GM12878 (cell line): ENCODE results near the gene CCND2. TPM values are rescaled to one million over a fixed set of nuclear protein-coding genes. Genes with fewer than 3 reads are reported as not detected.

ENCODE experiments used
- ATAC-seq: fragments of 200-7000 bp; cut with Tn5 transposase; 3 replicates; pipeline ENCODE4 v1.9.1; 2020; ENCODE audit warnings: mild to moderate bottlenecking, moderate library complexity
- BruUV-seq: library from RNA; stranded (reverse); fragments of 400-500 nt; replicated peaks from 2 replicates; lab custom pipeline; 2021; lab: Mats Ljungman, UMichigan
- CTCF ChIA-PET: fragments of 300-600 bp; sonication (Branson Sonifier 250); formaldehyde crosslinking; extraction: SDS; loops from one replicate; lab custom pipeline; 2021; ENCODE audit warnings: inconsistent platforms; lab: Yijun Ruan, JAX
- POLR2A ChIA-PET: fragments of 350-600 bp; formaldehyde crosslinking; extraction: SDS; loops from one replicate; lab custom pipeline; 2021; ENCODE audit warnings: inconsistent platforms; lab: Charles Lee
- RAD21 ChIA-PET: fragments of 300-600 bp; sonication (Branson Sonifier 250); formaldehyde crosslinking; loops from one replicate; lab custom pipeline; 2023; ENCODE audit warnings: antibody characterized with exemption; ENCODE audit not compliant: unreplicated experiment; lab: Charles Lee
- SMC1A ChIA-PET: fragments of 300-600 bp; sonication (Branson Sonifier 250); formaldehyde crosslinking; loops from one replicate; lab custom pipeline; 2023; ENCODE audit not compliant: unreplicated experiment, uncharacterized antibody; lab: Charles Lee
- DNase-seq: peaks from one replicate; pipeline ENCODE4 v3.0.0-alpha.2; 2011; ENCODE audit warnings: low read depth, low spot score
- FAIRE-seq: peaks from 3 replicates; lab custom pipeline; 2011; peaks lifted over from hg19 to GRCh38; lab: Jason Lieb, UNC
- H2AFZ ChIP-seq: 2 replicates; pipeline ENCODE4 v1.6.0; 2011; ENCODE audit warnings: low read depth, low read length, control low read depth; ENCODE audit not compliant: control insufficient read depth
- H3K27ac ChIP-seq: 2 replicates; pipeline ENCODE4 v1.5.1; 2011; ENCODE audit warnings: control low read depth; ENCODE audit not compliant: control insufficient read depth, insufficient read depth
- H3K27me3 ChIP-seq, 2 experiments: replicated peaks in 1 of 2; 2 replicates each; pipeline versions ENCODE4 v1.6.0 to v1.6.1; 2011; ENCODE audit warnings: low read length in 1 of 2; ENCODE audit not compliant: control insufficient read depth in 2 of 2, insufficient read depth in 2 of 2
- H3K36me3 ChIP-seq, 2 experiments: 2 replicates each; pipeline ENCODE4 v1.5.1; 2011; ENCODE audit warnings: low read length in 1 of 2; ENCODE audit not compliant: control insufficient read depth in 2 of 2, insufficient read depth in 2 of 2
- H3K4me1 ChIP-seq: 2 replicates; pipeline ENCODE4 v1.6.1; 2011; ENCODE audit warnings: mild to moderate bottlenecking, low read length, moderate library complexity, mixed read lengths; ENCODE audit not compliant: control insufficient read depth, insufficient read depth
- H3K4me2 ChIP-seq: 2 replicates; pipeline ENCODE4 v1.6.0; 2011; ENCODE audit warnings: control low read depth; ENCODE audit not compliant: control insufficient read depth, insufficient read depth
- H3K4me3 ChIP-seq: fragments of 200-600 bp; sonication (generic); 2 replicates; pipeline ENCODE4 v1.5.1; 2016
- H3K79me2 ChIP-seq: 2 replicates; pipeline ENCODE4 v1.6.0; 2011; ENCODE audit warnings: low read length; ENCODE audit not compliant: control insufficient read depth, insufficient read depth
- H3K9ac ChIP-seq: 2 replicates; pipeline ENCODE4 v1.8.0; 2011; ENCODE audit warnings: low read length, control low read depth, mixed read lengths; ENCODE audit not compliant: control insufficient read depth, insufficient read depth
- H3K9me3 ChIP-seq: replicated peaks from 3 replicates; pipeline ENCODE4 v1.5.1; 2011; ENCODE audit warnings: mild to moderate bottlenecking, low read length; ENCODE audit not compliant: control insufficient read depth, insufficient read depth
- H4K20me1 ChIP-seq: 2 replicates; pipeline ENCODE4 v1.6.0; 2011; ENCODE audit not compliant: control insufficient read depth, insufficient read depth
- BCL11A ChIP-seq: IDR thresholded peaks from 2 replicates; pipeline ENCODE4 v1.6.1; 2011; ENCODE audit warnings: low read depth, low read length
- GATAD2B ChIP-seq: fragments of 450-650 bp; conservative IDR thresholded peaks from 2 replicates; pipeline ENCODE4 v1.6.1; 2017; ENCODE audit warnings: low read depth, mild to moderate bottlenecking, moderate library complexity
- MAX ChIP-seq: IDR thresholded peaks from 2 replicates; pipeline ENCODE4 v1.6.1; 2012; ENCODE audit warnings: low read depth, low read length, improper control_type of control experiment
- NFIC ChIP-seq: IDR thresholded peaks from 2 replicates; pipeline ENCODE4 v1.6.1; 2012; ENCODE audit warnings: low read depth, mild to moderate bottlenecking, inconsistent platforms, low read length, moderate library complexity
- POLR2AphosphoS2 ChIP-seq: IDR thresholded peaks from 2 replicates; pipeline ENCODE4 v1.6.1; 2011; ENCODE audit warnings: low read depth, mild to moderate bottlenecking, low read length, improper control_type of control experiment, moderate library complexity
- RUNX3 ChIP-seq: IDR thresholded peaks from 2 replicates; pipeline ENCODE4 v1.6.1; 2012; ENCODE audit warnings: low read length, inconsistent platforms
- SP1 ChIP-seq: IDR thresholded peaks from one replicate; pipeline ENCODE4 v1.6.1; 2011; ENCODE audit warnings: low read depth, low read length
- ZBTB11 ChIP-seq: fragments of 450-650 bp; formaldehyde crosslinking; IDR thresholded peaks from 2 replicates; pipeline ENCODE4 v1.5.0; 2022; ENCODE audit warnings: mild to moderate bottlenecking, missing genetic modification characterization
- ZBTB40 ChIP-seq: fragments of 450-650 bp; IDR thresholded peaks from 2 replicates; pipeline ENCODE4 v1.6.1; 2016; ENCODE audit warnings: mild to moderate bottlenecking, moderate library complexity, borderline replicate concordance
- WGBS: methylation state at CpG from one replicate; pipeline ENCODE4 v1.1.6; 2016; ENCODE audit warnings: low lambda C conversion rate; ENCODE audit not compliant: insufficient replicate concordance, insufficient coverage; ENCODE audit errors: missing lambda C conversion rate; 5-methylcytosine and 5-hydroxymethylcytosine counted together
- in situ Hi-C: fragments of 300-500 bp; cut with MboI; formaldehyde crosslinking; loops from 9 replicates; pipeline ENCODE4 v1.14.3; 2018; ENCODE audit warnings: mixed read lengths
- intact Hi-C: fragments of 100-400 bp; cut with micrococcal nuclease; formaldehyde crosslinking; loops from one replicate; pipeline ENCODE4 v1.14.2; 2022; ENCODE audit not compliant: unreplicated experiment
- polyA plus RNA-seq, 11 experiments: library from polyadenylated mRNA; depleted of rRNA in 4 of 11; unstranded in 6 of 11; stranded (reverse) in 5 of 11; fragments of >200 nt; fragmentation: Nextera tagmentation in 4 of 11; fragmentation: Illumina TruSeq in 1 of 11; extraction: Ambion mirVana in 4 of 11; extraction: Trizol in 1 of 11; gene quantifications; 1 replicate in 1 of 11; 2 replicates in 10 of 11; pipeline versions ENCODE4 v1.2.1 to v1.2.3, GENCODE V29; 2011 to 2016; ENCODE audit warnings: inconsistent platforms in 2 of 11, missing spikeins in 2 of 11, low read depth in 1 of 11
- total RNA-seq, 4 experiments: library from RNA; depleted of rRNA in 3 of 4; stranded (reverse); fragments of >200 nt in 3 of 4; fragmentation: Illumina TruSeq in 1 of 4; extraction: Trizol in 1 of 4; gene quantifications; 2 replicates each; pipeline versions ENCODE4 v1.2.1 to v1.2.3, GENCODE V29; 2013 to 2021
- TF ChIP-seq, protein P1 (sequence below): fragments of 450-650 bp; IDR thresholded peaks from 2 replicates; pipeline ENCODE4 v1.6.1; 2018; ENCODE audit warnings: borderline replicate concordance, mild to moderate bottlenecking; ENCODE audit not compliant: partially characterized antibody

CCND2 gene
- total and polyA plus RNA-seq, 10 of the 15 experiments (the other 5 are each of a cell fraction or from before 2014, with no cell fraction given) = 30.1 to 263 (median 152) TPM

DNA sequence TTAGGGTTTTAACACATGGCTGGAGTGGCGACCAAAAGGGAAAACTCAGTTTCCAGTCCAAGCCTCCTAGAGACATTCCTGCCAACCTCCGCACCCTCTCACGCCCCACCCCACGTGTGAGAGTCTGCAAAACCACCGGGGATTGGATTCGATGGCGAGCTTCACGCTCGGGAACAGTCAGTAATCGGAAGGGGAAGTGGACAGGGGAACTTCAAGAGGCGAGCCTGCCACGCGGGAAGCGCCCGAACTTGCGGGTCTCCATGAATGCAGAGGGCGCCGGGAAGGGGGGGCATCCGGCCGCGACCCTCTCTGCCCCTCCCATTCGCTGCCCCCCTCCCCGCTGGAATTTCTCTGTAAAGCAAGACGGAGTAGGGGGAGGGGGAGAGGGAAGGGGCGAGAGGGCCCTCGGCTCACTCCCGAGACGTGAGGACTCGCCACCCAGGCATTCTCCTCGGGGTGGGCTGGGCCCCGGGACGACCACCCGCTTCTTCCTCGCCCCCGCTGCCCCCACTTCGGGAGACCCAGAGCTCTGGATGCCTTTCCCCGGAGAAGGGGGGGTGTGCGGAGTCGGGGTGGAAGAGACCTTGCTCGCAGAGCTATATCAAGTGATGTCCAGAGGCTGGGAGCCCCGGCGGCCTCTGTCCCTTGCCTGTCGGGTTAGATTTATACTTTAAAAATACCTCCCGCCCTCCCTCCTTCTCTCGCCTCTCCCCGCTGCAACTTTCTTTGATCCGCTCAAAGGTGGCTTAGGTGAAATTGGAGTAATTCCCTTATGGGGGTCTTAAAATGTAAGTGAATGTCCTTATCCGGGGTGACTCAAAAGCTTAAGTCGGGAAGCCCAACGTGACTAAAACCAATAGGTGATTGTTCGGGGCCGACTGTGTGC, 2.5 kb upstream of the CCND2 start:
- intact Hi-C loops = loop anchor here (1.0 to 10.0 kb wide), 3 partner anchors 152 to 399 kb away; partner anchors contain the start of gene PARP11
- H2AFZ ChIP-seq = peak overlapping the region; percentile 40
- TF ChIP-seq ZBTB40 (peak; percentile 54), BCL11A (no peak; the same call in 1 of the 2 replicates), POLR2AphosphoS2 (no peak), NFIC (no peak), GATAD2B (peak; percentile 70; the same call in 1 of the 2 replicates), ZBTB11 (CRISPR knock-in tag) (peak; percentile 3; the same call in 1 of the 2 replicates), RUNX3 (peak; percentile 36; the same call in 1 of the 2 replicates), MAX (peak; percentile 56; the same call in 1 of the 2 replicates), SP1 (no peak)
- TF ChIP-seq, protein P1, sequence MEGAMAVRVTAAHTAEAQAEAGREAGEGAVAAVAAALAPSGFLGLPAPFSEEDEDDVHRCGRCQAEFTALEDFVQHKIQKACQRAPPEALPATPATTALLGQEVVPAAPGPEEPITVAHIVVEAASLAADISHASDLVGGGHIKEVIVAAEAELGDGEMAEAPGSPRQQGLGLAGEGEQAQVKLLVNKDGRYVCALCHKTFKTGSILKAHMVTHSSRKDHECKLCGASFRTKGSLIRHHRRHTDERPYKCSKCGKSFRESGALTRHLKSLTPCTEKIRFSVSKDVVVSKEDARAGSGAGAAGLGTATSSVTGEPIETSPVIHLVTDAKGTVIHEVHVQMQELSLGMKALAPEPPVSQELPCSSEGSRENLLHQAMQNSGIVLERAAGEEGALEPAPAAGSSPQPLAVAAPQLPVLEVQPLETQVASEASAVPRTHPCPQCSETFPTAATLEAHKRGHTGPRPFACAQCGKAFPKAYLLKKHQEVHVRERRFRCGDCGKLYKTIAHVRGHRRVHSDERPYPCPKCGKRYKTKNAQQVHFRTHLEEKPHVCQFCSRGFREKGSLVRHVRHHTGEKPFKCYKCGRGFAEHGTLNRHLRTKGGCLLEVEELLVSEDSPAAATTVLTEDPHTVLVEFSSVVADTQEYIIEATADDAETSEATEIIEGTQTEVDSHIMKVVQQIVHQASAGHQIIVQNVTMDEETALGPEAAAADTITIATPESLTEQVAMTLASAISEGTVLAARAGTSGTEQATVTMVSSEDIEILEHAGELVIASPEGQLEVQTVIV = no peak

More for the DNA sequence above, 2.5 kb upstream of the CCND2 start:
- ATAC-seq = peak; percentile 4
- peak overlapping the region; percentile 86 for H3K27ac ChIP-seq
- ChIA-PET CTCF (interaction anchor here (1.1 to 13.0 kb wide), 6 partner anchors 55 to 385 kb away, joined by 3 to 184 read pairs (median 20); no protein-coding TSS in a partner anchor), RAD21 (interaction anchor here (0.6 to 8.1 kb wide), 17 partner anchors 9 to 378 kb away, joined by 3 to 171 read pairs (median 6); partner anchors contain the start of genes AKAP3 and NDUFA9), POLR2A (interaction anchor here (0.6 to 12.1 kb wide), 24 partner anchors 9 to 512 kb away, joined by 3 to 193 read pairs (median 5); no protein-coding TSS in a partner anchor), SMC1A (interaction anchor here (0.7 to 14.5 kb wide), 8 partner anchors 9 to 164 kb away, joined by 3 to 344 read pairs (median 11); no protein-coding TSS in a partner anchor)
- in situ Hi-C loops = loop anchor here (10.0 kb wide), 1 partner anchor 126 kb away; no protein-coding TSS in a partner anchor
- no peaks in the 10 kb centered on the region; a peak in 1 of 4 replicates for H3K27me3 ChIP-seq
- 2% methylated on average over 44 of the region's 52 CpGs for WGBS
- H4K20me1 ChIP-seq = no peaks in the 10 kb centered on the region
- peak overlapping the region; percentile 70 for H3K4me3 ChIP-seq
- H3K36me3 ChIP-seq = no peaks in the 10 kb centered on the region
- peak; percentile 66 for FAIRE-seq
- H3K4me1 ChIP-seq = peaks cover 17% of the 10 kb centered on the region
- no peak for DNase-seq
- BruUV-seq = TSS peak; percentile 67
- peak overlapping the region; percentile 87 for H3K9ac ChIP-seq
- peaks cover 44% of the 10 kb centered on the region for H3K79me2 ChIP-seq
- H3K9me3 ChIP-seq = no peaks in the 10 kb centered on the region
- peak overlapping the region; percentile 98 for H3K4me2 ChIP-seq
